ENCODE measurements around the gene AUTS2.

DNA sequence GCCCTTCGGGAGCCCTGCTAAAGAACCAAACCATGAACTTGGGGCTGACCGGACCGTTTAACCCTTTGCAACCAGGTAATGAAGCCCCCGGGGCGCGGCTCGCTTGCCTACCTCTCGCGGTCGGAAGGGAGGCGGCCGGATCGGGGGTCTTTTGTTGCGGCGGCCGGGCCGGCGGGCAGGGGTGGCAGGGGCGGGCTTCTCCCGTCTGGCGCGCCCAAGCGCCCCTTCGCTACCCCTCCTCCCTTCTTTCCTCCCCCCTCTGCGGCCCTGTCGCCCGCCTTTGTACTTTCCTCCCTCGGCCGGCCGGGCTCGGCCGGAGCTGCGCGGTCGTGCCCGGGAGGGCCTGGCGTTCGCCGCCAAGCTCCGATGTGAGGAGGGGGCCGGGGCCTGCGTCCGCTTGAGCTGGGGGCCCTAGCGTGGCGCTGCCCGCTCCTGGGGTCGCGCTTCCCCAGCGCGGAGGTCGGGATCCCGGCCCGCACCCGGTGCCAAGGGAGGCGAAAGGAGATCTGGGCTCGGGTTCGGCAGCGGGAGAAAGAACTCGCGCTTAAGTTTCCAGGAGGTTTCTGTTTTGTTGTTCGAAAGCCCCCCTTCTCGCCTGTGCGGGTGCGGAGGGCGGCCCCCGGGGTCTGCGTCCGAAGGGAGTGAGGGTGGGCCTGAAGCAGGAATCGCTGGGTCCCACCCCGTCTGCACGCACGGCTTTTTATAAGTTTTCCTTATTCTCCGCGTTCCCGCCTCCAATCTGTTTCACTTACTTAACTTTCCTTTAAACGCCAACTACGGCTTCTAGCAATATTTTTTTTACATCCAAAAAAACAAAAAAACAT, 1096.9 kb downstream of the AUTS2 start:
- TF ChIP-seq, protein P1, sequence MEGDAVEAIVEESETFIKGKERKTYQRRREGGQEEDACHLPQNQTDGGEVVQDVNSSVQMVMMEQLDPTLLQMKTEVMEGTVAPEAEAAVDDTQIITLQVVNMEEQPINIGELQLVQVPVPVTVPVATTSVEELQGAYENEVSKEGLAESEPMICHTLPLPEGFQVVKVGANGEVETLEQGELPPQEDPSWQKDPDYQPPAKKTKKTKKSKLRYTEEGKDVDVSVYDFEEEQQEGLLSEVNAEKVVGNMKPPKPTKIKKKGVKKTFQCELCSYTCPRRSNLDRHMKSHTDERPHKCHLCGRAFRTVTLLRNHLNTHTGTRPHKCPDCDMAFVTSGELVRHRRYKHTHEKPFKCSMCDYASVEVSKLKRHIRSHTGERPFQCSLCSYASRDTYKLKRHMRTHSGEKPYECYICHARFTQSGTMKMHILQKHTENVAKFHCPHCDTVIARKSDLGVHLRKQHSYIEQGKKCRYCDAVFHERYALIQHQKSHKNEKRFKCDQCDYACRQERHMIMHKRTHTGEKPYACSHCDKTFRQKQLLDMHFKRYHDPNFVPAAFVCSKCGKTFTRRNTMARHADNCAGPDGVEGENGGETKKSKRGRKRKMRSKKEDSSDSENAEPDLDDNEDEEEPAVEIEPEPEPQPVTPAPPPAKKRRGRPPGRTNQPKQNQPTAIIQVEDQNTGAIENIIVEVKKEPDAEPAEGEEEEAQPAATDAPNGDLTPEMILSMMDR (IDR thresholded peaks at IDR 0.05): no peak
- no peak for TF ChIP-seq POLR2AphosphoS5 (IDR thresholded peaks at IDR 0.05)

All from breast epithelium (tissue), 3 donors.